ENCODE measurements around the gene SIGLEC1.
A peak's percentile ranks its signal among the peaks of the same experiment; 100 is the strongest.

The SIGLEC1 gene

DNA sequence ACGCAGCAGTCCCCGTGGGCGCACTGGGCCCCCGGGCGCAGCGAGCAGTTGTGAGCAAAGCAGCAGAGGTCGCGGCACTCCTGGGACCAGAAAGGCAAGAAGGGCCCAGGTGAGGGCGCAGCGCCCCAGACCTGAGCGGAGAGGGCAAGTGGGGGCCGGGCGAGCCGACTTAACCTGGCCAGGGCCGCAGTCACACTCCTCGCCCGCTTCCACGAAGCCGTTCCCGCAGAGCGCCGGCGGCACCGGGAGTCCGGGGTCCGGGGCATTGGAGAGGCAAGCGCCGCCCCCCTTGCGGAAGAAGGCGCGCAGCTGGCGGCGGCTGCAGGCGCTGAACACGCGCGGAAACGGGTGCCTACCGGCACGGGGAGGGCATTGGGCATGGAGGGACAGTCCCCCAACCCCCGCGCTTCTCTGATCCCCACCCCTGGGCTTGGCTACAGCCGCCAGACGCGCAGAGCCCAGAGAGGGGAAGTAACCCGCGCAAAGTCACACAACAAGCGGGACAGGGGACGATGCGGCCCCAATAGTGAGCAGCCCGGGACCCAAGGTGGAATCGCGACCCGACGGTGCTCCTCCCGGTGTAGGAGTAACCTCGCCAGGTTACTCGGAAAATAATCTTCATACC, 39.7 kb downstream of the SIGLEC1 start:
- Mint-ChIP-seq H3K27ac (no peak overlapping the region), H3K4me3 (peak overlapping the region; percentile 35 to 58), H3K27me3 (peaks cover 99% of the 10 kb centered on the region), H3K4me1 (peaks cover 18% of the 10 kb centered on the region), H3K9me3 (no peaks in the 10 kb centered on the region)
- ATAC-seq (peak; percentile 29), DNase-seq (peak in 1 of 2 donors; percentile 31)

DNA sequence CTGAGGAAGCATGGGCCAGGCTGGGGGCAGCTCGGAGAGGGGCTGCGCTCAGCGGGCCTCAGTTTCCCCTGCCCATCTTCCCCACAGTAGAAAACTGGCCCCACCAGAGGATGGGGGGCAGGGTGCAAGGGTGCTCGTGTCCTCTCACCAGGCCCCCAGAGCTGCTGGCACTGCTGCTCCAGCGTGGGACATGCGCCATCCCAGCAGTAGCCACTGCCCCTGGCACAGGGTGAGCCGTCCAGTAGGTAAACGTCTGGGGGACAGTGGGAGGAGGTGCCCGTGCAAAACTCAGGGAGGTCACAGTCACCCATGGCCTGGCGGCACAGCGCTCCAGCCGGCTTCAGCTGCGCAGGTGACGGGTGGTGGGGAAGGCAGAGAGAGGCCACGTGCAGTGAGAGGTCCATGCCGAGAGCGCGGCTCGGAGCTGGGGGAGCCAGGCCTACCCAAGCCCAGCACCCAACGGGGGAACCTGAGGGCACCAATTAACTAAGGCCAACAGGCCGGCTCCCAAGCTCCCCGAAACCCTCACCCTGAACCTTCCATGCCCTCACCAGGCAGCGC, 40.3 kb downstream of the SIGLEC1 start:
- Mint-ChIP-seq H3K9me3 (no peaks in the 10 kb centered on the region), H3K27me3 (peaks cover 98% of the 10 kb centered on the region), H3K27ac (no peak overlapping the region), H3K4me1 (peaks cover 24% of the 10 kb centered on the region), H3K4me3 (peak overlapping the region; percentile 35 to 58)
- DNase-seq = no peak
- no peak for ATAC-seq

DNA sequence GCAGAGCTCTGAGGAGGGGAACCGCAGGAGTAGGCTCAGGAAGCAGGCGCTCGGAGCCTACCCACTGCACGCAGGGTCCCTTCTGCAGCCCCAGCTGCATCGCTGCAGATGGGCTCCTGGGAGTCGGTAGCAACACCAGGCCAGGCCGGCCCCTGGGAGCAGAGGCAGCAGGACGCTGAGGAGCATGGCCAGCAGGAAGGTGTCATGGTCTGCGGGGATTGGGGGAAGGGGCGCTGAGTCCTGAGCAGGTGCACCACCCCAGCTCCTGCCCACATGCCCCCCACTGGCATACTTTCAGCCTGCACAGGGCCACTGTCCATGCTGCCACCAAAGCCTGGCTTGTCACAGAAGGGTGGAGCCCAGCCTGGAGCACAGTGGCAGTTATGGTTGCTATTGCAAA, 41.5 kb downstream of the SIGLEC1 start:
- Mint-ChIP-seq H3K4me3 (no peak overlapping the region), H3K27ac (no peak overlapping the region), H3K27me3 (peaks cover 87% of the 10 kb centered on the region), H3K9me3 (no peaks in the 10 kb centered on the region), H3K4me1 (peaks cover 30% of the 10 kb centered on the region)
- ATAC-seq = no peak
- DNase-seq = no peak

- Mint-ChIP-seq H3K27me3 (peaks cover 82% of the 10 kb centered on the region), H3K9me3 (no peaks in the 10 kb centered on the region), H3K4me3 (no peak overlapping the region), H3K27ac (no peak overlapping the region), H3K4me1 (peaks cover 34% of the 10 kb centered on the region)
- DNase-seq (no peak), ATAC-seq (no peak)
Measured at GRCh38 chr20:3670511-3670910, 41.9 kb downstream of the SIGLEC1 start.

- H3K9me3 Mint-ChIP-seq = no peaks in the 10 kb centered on the region
- H3K4me1 Mint-ChIP-seq = peaks cover 41% of the 10 kb centered on the region
- no peak overlapping the region for H3K4me3 Mint-ChIP-seq
- H3K27ac Mint-ChIP-seq = no peak overlapping the region
- ATAC-seq (no peak), DNase-seq (no peak)
- H3K27me3 Mint-ChIP-seq = peaks cover 78% of the 10 kb centered on the region
Measured at GRCh38 chr20:3669710-3670367, 42.6 kb downstream of the SIGLEC1 start.

- Mint-ChIP-seq H3K4me1 (peaks cover 39% of the 10 kb centered on the region), H3K4me3 (no peak overlapping the region), H3K27ac (peak overlapping the region; percentile 74 to 87), H3K9me3 (no peaks in the 10 kb centered on the region), H3K27me3 (peaks cover 78% of the 10 kb centered on the region)
- DNase-seq = no peak
- no peak for ATAC-seq
Measured at GRCh38 chr20:3667434-3668037, 44.9 kb downstream of the SIGLEC1 start.

GRCh38 chr20:3663858-3664257, 48.5 kb downstream of the SIGLEC1 start:
- Mint-ChIP-seq H3K9me3 (no peaks in the 10 kb centered on the region), H3K4me1 (peaks cover 45% of the 10 kb centered on the region), H3K27ac (no peak overlapping the region), H3K4me3 (no peak overlapping the region), H3K27me3 (peaks cover 70% of the 10 kb centered on the region)
- DNase-seq (no peak), ATAC-seq (no peak)

- H3K27ac Mint-ChIP-seq = no peak within 1 kb of the TSS
- peaks cover 49% of the 10 kb centered on the region for H3K4me1 Mint-ChIP-seq
- peaks cover 69% of the 10 kb centered on the region for H3K27me3 Mint-ChIP-seq
- H3K4me3 Mint-ChIP-seq = no peak within 1 kb of the TSS
- no peak for ATAC-seq
- H3K9me3 Mint-ChIP-seq = no peaks in the 10 kb centered on the region
- DNase-seq = no peak
Measured at GRCh38 chr20:3663031-3663701, 49.2 kb downstream of the SIGLEC1 start, which contains the start of gene GFRA4. GFRA4 (minus strand) TSS chr20:3663399; CDS start chr20:3663399, 0 bp downstream.

Data from stimulated activated naive CD8-positive, alpha-beta T cell treated with anti-CD3 and anti-CD28 coated beads, Interleukin-15, amount 100 ng/mL, for 72 hours (primary cell).